A673 (cell line): ENCODE results near the gene N4BP2.

Experiments
- EZH2 ChIP-seq: fragments of 200-600 bp; sonication (generic); IDR thresholded peaks from 2 replicates; pipeline ENCODE4 v1.6.1; 2017; ENCODE audit warnings: borderline replicate concordance, low read depth, mild to moderate bottlenecking, mixed read lengths, antibody characterized with exemption, low read length; ENCODE audit not compliant: poor library complexity, severe bottlenecking
- TF ChIP-seq, protein P1 (sequence below): fragments of 300-800, 200-600 bp; sonication (generic); conservative IDR thresholded peaks from 2 replicates; pipeline ENCODE4 v1.5.1; 2017; ENCODE audit warnings: low read depth, mild to moderate bottlenecking, antibody characterized with exemption, low read length, moderate library complexity, mixed read lengths

DNA sequence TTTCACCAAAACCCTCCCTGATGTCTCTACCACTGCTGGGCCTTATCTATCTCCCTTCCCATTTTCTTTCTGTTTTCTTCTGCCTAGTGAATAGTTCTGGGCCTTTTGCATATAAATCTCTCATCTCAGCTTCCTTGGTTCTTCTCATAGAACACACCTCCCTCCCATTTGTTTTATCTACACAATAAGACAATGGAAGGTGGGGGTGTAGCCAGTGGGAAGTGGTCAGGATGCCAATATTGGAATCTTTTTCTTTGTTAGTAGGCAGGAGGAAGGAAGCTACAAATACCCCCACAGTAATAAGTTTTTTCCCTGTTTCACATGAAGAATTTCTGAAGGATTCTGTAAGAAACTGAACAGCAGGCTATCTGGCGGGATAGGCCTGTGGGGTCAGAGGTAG, 109.3 kb downstream of the N4BP2 start:
- TF ChIP-seq, protein P1, sequence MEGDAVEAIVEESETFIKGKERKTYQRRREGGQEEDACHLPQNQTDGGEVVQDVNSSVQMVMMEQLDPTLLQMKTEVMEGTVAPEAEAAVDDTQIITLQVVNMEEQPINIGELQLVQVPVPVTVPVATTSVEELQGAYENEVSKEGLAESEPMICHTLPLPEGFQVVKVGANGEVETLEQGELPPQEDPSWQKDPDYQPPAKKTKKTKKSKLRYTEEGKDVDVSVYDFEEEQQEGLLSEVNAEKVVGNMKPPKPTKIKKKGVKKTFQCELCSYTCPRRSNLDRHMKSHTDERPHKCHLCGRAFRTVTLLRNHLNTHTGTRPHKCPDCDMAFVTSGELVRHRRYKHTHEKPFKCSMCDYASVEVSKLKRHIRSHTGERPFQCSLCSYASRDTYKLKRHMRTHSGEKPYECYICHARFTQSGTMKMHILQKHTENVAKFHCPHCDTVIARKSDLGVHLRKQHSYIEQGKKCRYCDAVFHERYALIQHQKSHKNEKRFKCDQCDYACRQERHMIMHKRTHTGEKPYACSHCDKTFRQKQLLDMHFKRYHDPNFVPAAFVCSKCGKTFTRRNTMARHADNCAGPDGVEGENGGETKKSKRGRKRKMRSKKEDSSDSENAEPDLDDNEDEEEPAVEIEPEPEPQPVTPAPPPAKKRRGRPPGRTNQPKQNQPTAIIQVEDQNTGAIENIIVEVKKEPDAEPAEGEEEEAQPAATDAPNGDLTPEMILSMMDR, result no peak
- TF ChIP-seq EZH2, result no peak
